Lower leg skin (tissue), 3 donors: ENCODE measurements around the gene DNPH1.

Experiments used
- CTCF ChIP-seq, 3 donors: fragments of 450-650 bp; IDR thresholded peaks; one replicate each; pipeline ENCODE4 v1.5.1; 2016; ENCODE audit warnings: antibody characterized with exemption in 3 of 3, mild to moderate bottlenecking in 3 of 3, moderate library complexity in 2 of 3
- POLR2A ChIP-seq, 2 donors: fragments of 450-650 bp; IDR thresholded peaks; one replicate each; pipeline ENCODE4 v1.6.1; 2016 to 2017; ENCODE audit warnings: antibody characterized with exemption in 2 of 2, mild to moderate bottlenecking in 1 of 2, moderate library complexity in 1 of 2

GRCh38 chr6:43248101-43248500 lies 18.8 kb upstream of the DNPH1 start:
- no peak for TF ChIP-seq CTCF (IDR thresholded peaks at IDR 0.05)
- TF ChIP-seq POLR2A (IDR thresholded peaks at IDR 0.05) = no peak
